PC-9 (cell line): Measurements from ENCODE around the gene CNTNAP2. TPM values are rescaled to one million over a fixed set of nuclear protein-coding genes. Genes with fewer than 3 reads are reported as not detected.

ENCODE experiments used
- BruUV-seq: library from RNA; stranded (reverse); fragments of 400-500 nt; replicated peaks from 2 replicates; lab custom pipeline; 2021; lab: Mats Ljungman, UMichigan
- CTCF ChIA-PET: fragments of 300-600 bp; sonication (Branson Sonifier 250); formaldehyde crosslinking; loops from one replicate; lab custom pipeline; 2022; ENCODE audit warnings: antibody characterized with exemption; lab: Charles Lee
- POLR2A ChIA-PET: fragments of 300-600 bp; sonication (Branson Sonifier 250); formaldehyde crosslinking; loops from one replicate; lab custom pipeline; 2022; ENCODE audit warnings: antibody characterized with exemption; ENCODE audit not compliant: unreplicated experiment; lab: Charles Lee
- DNase-seq, 2 experiments: peaks; one replicate each; pipeline versions ENCODE4 v3.0.0 to v3.0.0-alpha.2; 2015 to 2022; ENCODE audit warnings: mixed read lengths in 1 of 2
- H2AFZ ChIP-seq: fragments of 200-600 bp; sonication (generic); 2 replicates; pipeline ENCODE4 v1.8.1; 2017; ENCODE audit warnings: antibody characterized with exemption
- H3F3A ChIP-seq: fragments of 200-600 bp; sonication (generic); 2 replicates; pipeline ENCODE4 v1.8.1; 2017; ENCODE audit warnings: antibody characterized with exemption, mild to moderate bottlenecking, low read depth; ENCODE audit not compliant: insufficient read depth
- H3K27ac ChIP-seq: fragments of 200-600 bp; sonication (generic); 2 replicates; pipeline ENCODE4 v1.6.1; 2016; ENCODE audit warnings: mixed run types
- H3K27me3 ChIP-seq: fragments of 200-600 bp; sonication (generic); 2 replicates; pipeline ENCODE4 v1.6.1; 2016; ENCODE audit warnings: low read depth, mixed run types; ENCODE audit not compliant: insufficient read depth
- H3K36me3 ChIP-seq: fragments of 200-600 bp; sonication (generic); 2 replicates; pipeline ENCODE4 v1.6.1; 2016; ENCODE audit warnings: low read depth, mixed run types
- H3K4me1 ChIP-seq: fragments of 200-600 bp; sonication (generic); replicated peaks from 2 replicates; pipeline ENCODE4 v1.6.1; 2016; ENCODE audit warnings: mixed run types; ENCODE audit not compliant: insufficient read depth
- H3K4me2 ChIP-seq: fragments of 200-600 bp; sonication (generic); 2 replicates; pipeline ENCODE4 v1.6.1; 2017; ENCODE audit warnings: mixed run types
- H3K4me3 ChIP-seq: fragments of 200-600 bp; sonication (generic); 2 replicates; pipeline ENCODE4 v1.6.1; 2016; ENCODE audit warnings: mixed run types
- H3K79me2 ChIP-seq: fragments of 200-600 bp; sonication (generic); 2 replicates; pipeline ENCODE4 v1.6.1; 2017; ENCODE audit warnings: low read depth, mixed run types
- H3K9me2 ChIP-seq: fragments of 200-600 bp; sonication (generic); 2 replicates; pipeline ENCODE4 v1.8.1; 2017; ENCODE audit warnings: mild to moderate bottlenecking; ENCODE audit not compliant: insufficient read depth
- H3K9me3 ChIP-seq: fragments of 200-600 bp; sonication (generic); 2 replicates; pipeline ENCODE4 v1.8.1; 2016; ENCODE audit warnings: low read depth; ENCODE audit not compliant: insufficient read depth
- H4K20me1 ChIP-seq: fragments of 200-600 bp; sonication (generic); 2 replicates; pipeline ENCODE4 v1.8.1; 2017; ENCODE audit not compliant: insufficient read depth
- CTCF ChIP-seq: fragments of 200-600 bp; sonication (generic); conservative IDR thresholded peaks from 2 replicates; pipeline ENCODE4 v1.6.1; 2017; ENCODE audit warnings: mixed run types, antibody characterized with exemption, mild to moderate bottlenecking, moderate library complexity
- EZH2 ChIP-seq: fragments of 200-600 bp; sonication (generic); IDR thresholded peaks from 2 replicates; pipeline ENCODE4 v1.8.0; 2017; ENCODE audit warnings: antibody characterized with exemption, low read depth
- intact Hi-C: fragments of 100-400 bp; cut with micrococcal nuclease; formaldehyde crosslinking; loops from one replicate; pipeline ENCODE4 v1.10.0; 2022; ENCODE audit not compliant: unreplicated experiment
- total RNA-seq: library from RNA; stranded (reverse); gene quantifications from 2 replicates; pipeline ENCODE4 v1.2.3, GENCODE V29; 2021

CNTNAP2 gene
- total RNA-seq, 1 experiment from 2014 or later = not detected

- Histone ChIP-seq H3K9me3 (no peaks in the 10 kb centered on the region), H3K27me3 (no peaks in the 10 kb centered on the region), H3K36me3 (no peaks in the 10 kb centered on the region), H2AFZ (no peak overlapping the region), H3K27ac (no peak overlapping the region), H3K4me2 (no peak overlapping the region), H3K79me2 (no peaks in the 10 kb centered on the region), H3F3A (no peaks in the 10 kb centered on the region), H3K4me3 (no peak overlapping the region), H3K9me2 (no peaks in the 10 kb centered on the region), H3K4me1 (no peaks in the 10 kb centered on the region), H4K20me1 (no peaks in the 10 kb centered on the region)
- DNase-seq = no peak
- BruUV-seq = no TSS peak
- no peak for TF ChIP-seq EZH2
- TF ChIP-seq CTCF = no peak
- CTCF ChIA-PET = no interaction called here
- POLR2A ChIA-PET = no interaction called here
- intact Hi-C loops = no loop called here
These were observed 1518.7 kb downstream of the CNTNAP2 start for GRCh38 chr7:147635288-147635687.

DNA sequence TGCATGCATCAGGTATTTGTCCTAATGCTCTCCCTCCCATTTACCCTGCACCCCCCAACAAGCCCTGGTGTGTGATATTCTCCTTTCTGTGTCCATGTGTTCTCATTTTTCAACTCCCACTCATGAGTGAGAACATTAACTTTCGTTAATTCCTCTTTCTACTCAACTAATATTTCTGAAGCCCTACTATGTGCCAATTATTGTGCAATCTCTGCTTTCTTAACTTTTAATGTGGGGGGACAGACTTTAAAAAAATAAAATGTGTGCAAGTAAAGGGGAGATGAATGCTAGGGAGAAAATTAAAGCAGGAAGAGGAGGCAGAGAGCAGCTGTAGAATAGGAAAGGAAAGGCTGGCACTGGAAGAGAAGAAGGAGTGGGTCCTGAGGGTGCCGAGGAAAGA is 1520.0 kb downstream of the CNTNAP2 start:
- H3F3A ChIP-seq = no peaks in the 10 kb centered on the region
- H4K20me1 ChIP-seq = no peaks in the 10 kb centered on the region
- no peaks in the 10 kb centered on the region for H3K79me2 ChIP-seq
- no peaks in the 10 kb centered on the region for H3K9me2 ChIP-seq
- no peaks in the 10 kb centered on the region for H3K36me3 ChIP-seq
- ChIA-PET CTCF (no interaction called here), POLR2A (no interaction called here)
- no TSS peak for BruUV-seq
- H3K27me3 ChIP-seq = no peaks in the 10 kb centered on the region
- H3K4me3 ChIP-seq = no peak overlapping the region
- TF ChIP-seq EZH2 (no peak), CTCF (no peak)
- DNase-seq = no peak
- H3K4me1 ChIP-seq = no peaks in the 10 kb centered on the region
- intact Hi-C loops = no loop called here
- no peaks in the 10 kb centered on the region for H3K9me3 ChIP-seq
- no peak overlapping the region for H3K4me2 ChIP-seq
- no peak overlapping the region for H2AFZ ChIP-seq
- H3K27ac ChIP-seq = no peak overlapping the region

GRCh38 chr7:147638566-147638965 is 1522.0 kb downstream of the CNTNAP2 start:
- Histone ChIP-seq H4K20me1 (no peaks in the 10 kb centered on the region), H3F3A (no peaks in the 10 kb centered on the region), H3K36me3 (no peaks in the 10 kb centered on the region), H3K4me1 (no peaks in the 10 kb centered on the region), H3K27me3 (no peaks in the 10 kb centered on the region), H3K79me2 (no peaks in the 10 kb centered on the region), H3K9me2 (no peaks in the 10 kb centered on the region), H2AFZ (no peak overlapping the region), H3K4me3 (no peak overlapping the region), H3K27ac (no peak overlapping the region), H3K4me2 (no peak overlapping the region), H3K9me3 (no peaks in the 10 kb centered on the region)
- CTCF ChIA-PET = no interaction called here
- no peak for DNase-seq
- no TSS peak for BruUV-seq
- intact Hi-C loops = no loop called here
- TF ChIP-seq CTCF = no peak
- no peak for TF ChIP-seq EZH2
- POLR2A ChIA-PET = no interaction called here
